Spleen (tissue), 7 donors: Measurements from ENCODE around the gene MYLK3.

Experiments used
- POLR2A ChIP-seq, 3 donors: fragments of 450-650 bp; IDR thresholded peaks; one replicate each; pipeline ENCODE4 v1.5.1; 2017; ENCODE audit warnings: antibody characterized with exemption in 3 of 3, mild to moderate bottlenecking in 1 of 3
- POLR2AphosphoS5 ChIP-seq, 3 donors: sonication (generic); formaldehyde crosslinking; IDR thresholded peaks; one replicate each; pipeline ENCODE4 v1.5.1; 2017; ENCODE audit warnings: antibody characterized with exemption in 3 of 3
- TF ChIP-seq, protein P1 (sequence below), 11 experiments: fragments of 200-600 bp in 7 of 11; fragments of 450-650 bp in 4 of 11; sonication (generic) in 4 of 11; IDR thresholded peaks in 8 of 11; conservative IDR thresholded peaks in 3 of 11; 1 replicate in 7 of 11; 2 replicates in 4 of 11; pipeline versions ENCODE4 v1.4.0 to v1.8.0; 2016 to 2021; ENCODE audit warnings: antibody characterized with exemption in 11 of 11, inconsistent platforms in 4 of 11, mild to moderate bottlenecking in 1 of 11
- donor health status: DM: no; HTN: no; CAD: no; lungs with moderate emphysema.
- donor health status: DM: no; HTN: no; CAD: no.
- donor health status: DM: no; HTN: no; CAD: no.

DNA sequence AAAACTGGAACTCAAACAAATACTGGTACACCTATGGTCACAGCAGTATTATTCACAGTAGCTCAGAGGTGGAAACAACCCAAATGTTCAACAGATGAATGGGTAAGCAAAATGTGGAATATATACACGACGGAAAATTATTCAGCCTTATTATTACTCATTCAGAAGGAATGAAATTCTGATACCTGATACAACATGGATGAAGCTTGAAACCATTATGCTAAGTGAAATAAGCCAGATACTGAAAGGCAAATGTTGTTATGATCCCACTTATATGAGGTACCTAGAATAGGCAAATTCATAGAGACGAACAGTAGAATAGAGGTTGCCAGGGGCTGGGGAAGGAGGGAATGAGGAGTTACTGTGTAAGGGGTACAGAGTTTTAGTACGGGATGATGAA lies 27.1 kb upstream of the MYLK3 start:
- TF ChIP-seq, protein P1, sequence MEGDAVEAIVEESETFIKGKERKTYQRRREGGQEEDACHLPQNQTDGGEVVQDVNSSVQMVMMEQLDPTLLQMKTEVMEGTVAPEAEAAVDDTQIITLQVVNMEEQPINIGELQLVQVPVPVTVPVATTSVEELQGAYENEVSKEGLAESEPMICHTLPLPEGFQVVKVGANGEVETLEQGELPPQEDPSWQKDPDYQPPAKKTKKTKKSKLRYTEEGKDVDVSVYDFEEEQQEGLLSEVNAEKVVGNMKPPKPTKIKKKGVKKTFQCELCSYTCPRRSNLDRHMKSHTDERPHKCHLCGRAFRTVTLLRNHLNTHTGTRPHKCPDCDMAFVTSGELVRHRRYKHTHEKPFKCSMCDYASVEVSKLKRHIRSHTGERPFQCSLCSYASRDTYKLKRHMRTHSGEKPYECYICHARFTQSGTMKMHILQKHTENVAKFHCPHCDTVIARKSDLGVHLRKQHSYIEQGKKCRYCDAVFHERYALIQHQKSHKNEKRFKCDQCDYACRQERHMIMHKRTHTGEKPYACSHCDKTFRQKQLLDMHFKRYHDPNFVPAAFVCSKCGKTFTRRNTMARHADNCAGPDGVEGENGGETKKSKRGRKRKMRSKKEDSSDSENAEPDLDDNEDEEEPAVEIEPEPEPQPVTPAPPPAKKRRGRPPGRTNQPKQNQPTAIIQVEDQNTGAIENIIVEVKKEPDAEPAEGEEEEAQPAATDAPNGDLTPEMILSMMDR (IDR thresholded peaks at IDR 0.05 in 8 of 11, conservative IDR thresholded peaks at IDR 0.05 in 3 of 11): no peak
- TF ChIP-seq POLR2A (IDR thresholded peaks at IDR 0.05): no peak
- TF ChIP-seq POLR2AphosphoS5 (IDR thresholded peaks at IDR 0.05): no peak
